MM.1S (cell line): Measurements from ENCODE around the gene TENT5C.

Experiments
- DNase-seq: peaks from one replicate; pipeline ENCODE4 v3.0.0-alpha.2; 2015
- H2AFZ ChIP-seq: fragments of 300-600 bp; sonication (generic); 2 replicates; pipeline ENCODE4 v1.6.0; 2016; ENCODE audit warnings: antibody characterized with exemption, low read length
- H3F3A ChIP-seq: fragments of 300-600 bp; sonication (generic); 2 replicates; pipeline ENCODE4 v1.6.1; 2016; ENCODE audit warnings: mild to moderate bottlenecking, antibody characterized with exemption, low read length, moderate library complexity, mixed read lengths; ENCODE audit not compliant: insufficient read depth
- H3K27ac ChIP-seq: fragments of 300-600 bp; sonication (generic); 2 replicates; pipeline ENCODE4 v1.5.1; 2016; ENCODE audit warnings: mild to moderate bottlenecking, low read length
- H3K27me3 ChIP-seq: fragments of 300-600 bp; sonication (generic); replicated peaks from 2 replicates; pipeline ENCODE4 v1.6.0; 2016; ENCODE audit warnings: low read length; ENCODE audit not compliant: insufficient read depth
- H3K36me3 ChIP-seq: fragments of 300-600 bp; sonication (generic); replicated peaks from 2 replicates; pipeline ENCODE4 v1.6.1; 2016; ENCODE audit warnings: mild to moderate bottlenecking, low read length, mixed read lengths; ENCODE audit not compliant: insufficient read depth
- H3K4me1 ChIP-seq: fragments of 300-600 bp; sonication (generic); 2 replicates; pipeline ENCODE4 v1.6.1; 2016; ENCODE audit warnings: low read length, mixed read lengths
- H3K4me2 ChIP-seq: fragments of 300-600 bp; sonication (generic); 2 replicates; pipeline ENCODE4 v1.6.0; 2016; ENCODE audit warnings: low read depth, low read length
- H3K4me3 ChIP-seq: fragments of 300-600 bp; sonication (generic); 2 replicates; pipeline ENCODE4 v1.5.1; 2016; ENCODE audit warnings: low read length, mixed read lengths
- H3K79me2 ChIP-seq: fragments of 300-600 bp; sonication (generic); 2 replicates; pipeline ENCODE4 v1.6.1; 2016; ENCODE audit warnings: mixed run types, low read length, mixed read lengths
- H3K9ac ChIP-seq: fragments of 300-600 bp; sonication (generic); 2 replicates; pipeline ENCODE4 v1.6.1; 2016; ENCODE audit warnings: low read length, mixed read lengths
- H3K9me2 ChIP-seq: fragments of 300-600 bp; sonication (generic); replicated peaks from 2 replicates; pipeline ENCODE4 v1.6.1; 2016; ENCODE audit warnings: mild to moderate bottlenecking, low read length, mixed read lengths; ENCODE audit not compliant: insufficient read depth
- H3K9me3 ChIP-seq: fragments of 300-600 bp; sonication (generic); replicated peaks from 2 replicates; pipeline ENCODE4 v1.6.1; 2016; ENCODE audit warnings: mild to moderate bottlenecking, low read length, mixed read lengths; ENCODE audit not compliant: insufficient read depth
- H4K20me1 ChIP-seq: fragments of 300-600 bp; sonication (generic); 2 replicates; pipeline ENCODE4 v1.6.1; 2016; ENCODE audit warnings: mild to moderate bottlenecking, low read length, moderate library complexity, mixed read lengths; ENCODE audit not compliant: insufficient read depth
- CTCF ChIP-seq: fragments of 300-600 bp; sonication (generic); IDR thresholded peaks from 2 replicates; pipeline ENCODE4 v1.5.1; 2016; ENCODE audit warnings: antibody characterized with exemption, low read length, mixed read lengths
- EZH2 ChIP-seq: fragments of 300-600 bp; sonication (generic); optimal IDR thresholded peaks from 2 replicates; pipeline ENCODE3; 2017; ENCODE audit warnings: low read depth, mild to moderate bottlenecking, antibody characterized with exemption, low read length, mixed read lengths
- EZH2phosphoT487 ChIP-seq: fragments of 300-600 bp; sonication (generic); IDR thresholded peaks from 2 replicates; pipeline ENCODE4 v1.6.1; 2018; ENCODE audit warnings: antibody characterized with exemption, low read length

Gene TENT5C

GRCh38 chr1:117622726-117623125 is 16.9 kb downstream of the TENT5C start:
- H4K20me1 ChIP-seq = no peaks in the 10 kb centered on the region
- H3F3A ChIP-seq = peaks cover 99% of the 10 kb centered on the region
- no peak for TF ChIP-seq EZH2phosphoT487
- TF ChIP-seq CTCF = peak; percentile 8; the same call in 1 of the 2 replicates
- peaks cover 6% of the 10 kb centered on the region; the same call in 1 of the 2 replicates for H3K36me3 ChIP-seq
- H3K79me2 ChIP-seq = peaks cover 100% of the 10 kb centered on the region
- no peaks in the 10 kb centered on the region for H3K9me3 ChIP-seq
- peak overlapping the region; percentile 96 for H3K4me2 ChIP-seq
- H3K4me1 ChIP-seq = peaks cover 60% of the 10 kb centered on the region
- H3K27ac ChIP-seq = peak overlapping the region; percentile 100
- H3K9me2 ChIP-seq = no peaks in the 10 kb centered on the region
- DNase-seq = peak; percentile 60
- peak overlapping the region; percentile 94 for H3K4me3 ChIP-seq
- H2AFZ ChIP-seq = no peak overlapping the region
- H3K9ac ChIP-seq = peak overlapping the region; percentile 100
- H3K27me3 ChIP-seq = no peaks in the 10 kb centered on the region

GRCh38 chr1:117623141-117623540 is 17.3 kb downstream of the TENT5C start:
- Histone ChIP-seq H3K36me3 (peaks cover 6% of the 10 kb centered on the region; the same call in 1 of the 2 replicates), H3K4me2 (peak overlapping the region; percentile 96), H3K9ac (peak overlapping the region; percentile 100), H3K79me2 (peaks cover 100% of the 10 kb centered on the region), H3K27me3 (no peaks in the 10 kb centered on the region), H3K9me2 (no peaks in the 10 kb centered on the region), H3F3A (peaks cover 99% of the 10 kb centered on the region), H3K27ac (peak overlapping the region; percentile 100), H3K4me1 (peaks cover 63% of the 10 kb centered on the region), H3K9me3 (no peaks in the 10 kb centered on the region), H4K20me1 (no peaks in the 10 kb centered on the region), H3K4me3 (peak overlapping the region; percentile 94), H2AFZ (no peak overlapping the region)
- peak; percentile 18 for DNase-seq
- TF ChIP-seq EZH2phosphoT487 (no peak), EZH2 (no peak), CTCF (no peak)

- H3K9ac ChIP-seq = peak overlapping the region; percentile 100
- DNase-seq = peak; percentile 44
- peaks cover 69% of the 10 kb centered on the region for H3K4me1 ChIP-seq
- no peaks in the 10 kb centered on the region for H4K20me1 ChIP-seq
- H3K9me3 ChIP-seq = no peaks in the 10 kb centered on the region
- H3K9me2 ChIP-seq = no peaks in the 10 kb centered on the region
- peak overlapping the region; percentile 100 for H3K27ac ChIP-seq
- H3K4me2 ChIP-seq = peak overlapping the region; percentile 96
- peaks cover 6% of the 10 kb centered on the region; the same call in 1 of the 2 replicates for H3K36me3 ChIP-seq
- no peaks in the 10 kb centered on the region for H3K27me3 ChIP-seq
- H3K4me3 ChIP-seq = peak overlapping the region; percentile 94
- no peak overlapping the region for H2AFZ ChIP-seq
- TF ChIP-seq EZH2phosphoT487 = no peak
- TF ChIP-seq CTCF = no peak
- no peak for TF ChIP-seq EZH2
- H3F3A ChIP-seq = peaks cover 99% of the 10 kb centered on the region
- peaks cover 100% of the 10 kb centered on the region for H3K79me2 ChIP-seq
Measured at GRCh38 chr1:117623698-117624097, 17.9 kb downstream of the TENT5C start.
